Measurements from ENCODE around the gene CADM1.

GRCh38 chr11:115454525-115454924, 49.7 kb downstream of the CADM1 start:
- no peak for TF ChIP-seq CTCF (IDR thresholded peaks at IDR 0.05)
- no peak for TF ChIP-seq POLR2A (IDR thresholded peaks at IDR 0.05)
